Measurements from ENCODE around the gene SLC12A3.
"Not testable (repeated sequence)": the region's sequence is repeated elsewhere in the genome, so short reads cannot be mapped to it uniquely, and the experiment has no call there.

SLC12A3 gene

DNA sequence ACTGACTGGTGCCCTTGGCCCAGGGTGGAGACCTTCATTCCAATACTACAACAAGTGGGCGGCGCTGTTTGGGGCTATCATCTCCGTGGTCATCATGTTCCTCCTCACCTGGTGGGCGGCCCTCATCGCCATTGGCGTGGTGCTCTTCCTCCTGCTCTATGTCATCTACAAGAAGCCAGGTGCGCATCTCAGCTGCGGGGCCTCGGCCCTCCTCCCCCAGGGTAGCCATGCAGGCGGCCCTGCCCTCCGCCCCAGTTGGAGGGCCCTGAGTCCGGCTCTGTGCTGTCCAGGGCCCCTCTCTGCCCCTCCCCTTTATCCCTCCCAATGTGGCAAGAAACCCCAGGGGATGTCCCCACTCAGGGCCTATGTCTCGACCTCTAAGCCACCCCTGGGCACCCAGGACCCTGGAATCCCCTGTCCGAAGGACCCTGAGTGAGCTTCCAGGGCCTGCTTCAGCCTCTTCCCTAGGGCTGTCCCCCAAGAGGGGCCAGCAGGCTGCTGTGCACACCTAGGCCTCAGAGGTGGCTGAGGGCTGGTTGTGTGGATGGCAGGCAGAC is 19.1 kb downstream of the SLC12A3 start:
- H4K20me1 ChIP-seq (ENCODE audit: insufficient read depth, low read length) = no peaks in the 10 kb centered on the region; the same call in 1 of the 2 replicates
- H2AFZ ChIP-seq (ENCODE audit: low read depth, low read length) = no peak overlapping the region
- no peaks in the 10 kb centered on the region for H3K4me1 ChIP-seq (ENCODE audit: insufficient read depth, low read length)
- H3K79me2 ChIP-seq (ENCODE audit: insufficient read depth, low read length) = no peaks in the 10 kb centered on the region
- H3K36me3 ChIP-seq (ENCODE audit: insufficient read depth, low read length) = no peaks in the 10 kb centered on the region
- no peak overlapping the region for H3K4me3 ChIP-seq (ENCODE audit: low read depth in 1 of 2, low read length in 2 of 2)
- ATAC-seq (ENCODE audit: insufficient read depth, low read depth) (no peak), DNase-seq (no peak)
- no peak overlapping the region for H3K9ac ChIP-seq (ENCODE audit: low read depth, low read length)
- H3K27me3 ChIP-seq (ENCODE audit: insufficient read depth, low read length, poor library complexity) = no peaks in the 10 kb centered on the region
- no peaks in the 10 kb centered on the region for H3K9me3 ChIP-seq (ENCODE audit: insufficient read depth, low read length, severe bottlenecking)
- TF ChIP-seq EZH2 (IDR thresholded peaks at IDR 0.05; ENCODE audit: borderline replicate concordance, low read depth, low read length, severe bottlenecking) = no peak
- TF ChIP-seq, protein P1, sequence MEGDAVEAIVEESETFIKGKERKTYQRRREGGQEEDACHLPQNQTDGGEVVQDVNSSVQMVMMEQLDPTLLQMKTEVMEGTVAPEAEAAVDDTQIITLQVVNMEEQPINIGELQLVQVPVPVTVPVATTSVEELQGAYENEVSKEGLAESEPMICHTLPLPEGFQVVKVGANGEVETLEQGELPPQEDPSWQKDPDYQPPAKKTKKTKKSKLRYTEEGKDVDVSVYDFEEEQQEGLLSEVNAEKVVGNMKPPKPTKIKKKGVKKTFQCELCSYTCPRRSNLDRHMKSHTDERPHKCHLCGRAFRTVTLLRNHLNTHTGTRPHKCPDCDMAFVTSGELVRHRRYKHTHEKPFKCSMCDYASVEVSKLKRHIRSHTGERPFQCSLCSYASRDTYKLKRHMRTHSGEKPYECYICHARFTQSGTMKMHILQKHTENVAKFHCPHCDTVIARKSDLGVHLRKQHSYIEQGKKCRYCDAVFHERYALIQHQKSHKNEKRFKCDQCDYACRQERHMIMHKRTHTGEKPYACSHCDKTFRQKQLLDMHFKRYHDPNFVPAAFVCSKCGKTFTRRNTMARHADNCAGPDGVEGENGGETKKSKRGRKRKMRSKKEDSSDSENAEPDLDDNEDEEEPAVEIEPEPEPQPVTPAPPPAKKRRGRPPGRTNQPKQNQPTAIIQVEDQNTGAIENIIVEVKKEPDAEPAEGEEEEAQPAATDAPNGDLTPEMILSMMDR (IDR thresholded peaks at IDR 0.05; ENCODE audit: borderline replicate concordance, extremely low read depth, low read length, poor library complexity, severe bottlenecking) = no peak
- no peak overlapping the region for H3K27ac ChIP-seq (ENCODE audit: low read length)
- no peak overlapping the region for H3K4me2 ChIP-seq (ENCODE audit: insufficient read depth, low read length)

DNA sequence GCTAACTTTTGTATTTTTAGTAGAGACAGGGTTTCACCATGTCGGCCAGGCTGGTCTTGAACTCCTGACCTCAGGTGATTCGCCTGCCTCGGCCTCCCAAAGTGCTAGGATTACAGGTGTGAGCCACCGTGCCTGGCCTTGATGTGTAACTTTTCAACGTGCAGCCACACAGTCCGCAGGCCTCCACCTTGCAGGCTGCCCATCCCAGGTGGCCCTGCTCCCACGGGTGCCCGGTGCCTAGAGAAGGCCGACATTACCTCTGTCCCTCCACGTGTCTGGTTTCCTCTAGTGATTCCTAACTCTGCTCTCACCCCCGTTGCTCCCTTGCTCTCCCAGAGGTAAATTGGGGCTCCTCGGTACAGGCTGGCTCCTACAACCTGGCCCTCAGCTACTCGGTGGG is 19.9 kb downstream of the SLC12A3 start:
- H3K27me3 ChIP-seq (ENCODE audit: insufficient read depth, low read length, poor library complexity); H3K27ac ChIP-seq (ENCODE audit: low read length); H4K20me1 ChIP-seq (ENCODE audit: insufficient read depth, low read length); H3K79me2 ChIP-seq (ENCODE audit: insufficient read depth, low read length); ATAC-seq (ENCODE audit: insufficient read depth, low read depth); H3K4me1 ChIP-seq (ENCODE audit: insufficient read depth, low read length); H3K4me3 ChIP-seq (ENCODE audit: low read depth in 1 of 2, low read length in 2 of 2); H3K9ac ChIP-seq (ENCODE audit: low read depth, low read length); H3K36me3 ChIP-seq (ENCODE audit: insufficient read depth, low read length); H3K9me3 ChIP-seq (ENCODE audit: insufficient read depth, low read length, severe bottlenecking); H3K4me2 ChIP-seq (ENCODE audit: insufficient read depth, low read length); H2AFZ ChIP-seq (ENCODE audit: low read depth, low read length); DNase-seq: not testable (repeated sequence)

GRCh38 chr16:56885446-56886162 is 20.6 kb downstream of the SLC12A3 start:
- TF ChIP-seq, protein P1 (IDR thresholded peaks at IDR 0.05; ENCODE audit: borderline replicate concordance, extremely low read depth, low read length, poor library complexity, severe bottlenecking) = no peak
- no peak for TF ChIP-seq EZH2 (IDR thresholded peaks at IDR 0.05; ENCODE audit: borderline replicate concordance, low read depth, low read length, severe bottlenecking)

GRCh38 chr16:56886296-56886695 is 21.3 kb downstream of the SLC12A3 start:
- DNase-seq = no peak
- H2AFZ ChIP-seq (ENCODE audit: low read depth, low read length) = no peak overlapping the region
- H4K20me1 ChIP-seq (ENCODE audit: insufficient read depth, low read length) = no peaks in the 10 kb centered on the region; the same call in 1 of the 2 replicates
- no peaks in the 10 kb centered on the region for H3K79me2 ChIP-seq (ENCODE audit: insufficient read depth, low read length)
- H3K4me2 ChIP-seq (ENCODE audit: insufficient read depth, low read length) = no peak overlapping the region
- H3K27me3 ChIP-seq (ENCODE audit: insufficient read depth, low read length, poor library complexity) = no peaks in the 10 kb centered on the region
- H3K9me3 ChIP-seq (ENCODE audit: insufficient read depth, low read length, severe bottlenecking) = no peaks in the 10 kb centered on the region
- H3K27ac ChIP-seq (ENCODE audit: low read length) = no peak overlapping the region
- no peak for ATAC-seq (ENCODE audit: insufficient read depth, low read depth)
- no peak overlapping the region for H3K4me3 ChIP-seq (ENCODE audit: low read depth in 1 of 2, low read length in 2 of 2)
- H3K9ac ChIP-seq (ENCODE audit: low read depth, low read length) = no peak overlapping the region
- TF ChIP-seq, protein P1 (IDR thresholded peaks at IDR 0.05; ENCODE audit: borderline replicate concordance, extremely low read depth, low read length, poor library complexity, severe bottlenecking) = no peak
- TF ChIP-seq EZH2 (IDR thresholded peaks at IDR 0.05; ENCODE audit: borderline replicate concordance, low read depth, low read length, severe bottlenecking) = no peak
- no peaks in the 10 kb centered on the region for H3K36me3 ChIP-seq (ENCODE audit: insufficient read depth, low read length)
- no peaks in the 10 kb centered on the region for H3K4me1 ChIP-seq (ENCODE audit: insufficient read depth, low read length)

More at GRCh38 chr16:56885446-56886162, 20.6 kb downstream of the SLC12A3 start:
- Histone ChIP-seq H3K4me2 (ENCODE audit: insufficient read depth, low read length) (no peak overlapping the region), H3K36me3 (ENCODE audit: insufficient read depth, low read length) (no peaks in the 10 kb centered on the region), H3K4me3 (ENCODE audit: low read depth in 1 of 2, low read length in 2 of 2) (no peak overlapping the region), H4K20me1 (ENCODE audit: insufficient read depth, low read length) (no peaks in the 10 kb centered on the region; the same call in 1 of the 2 replicates), H3K27me3 (ENCODE audit: insufficient read depth, low read length, poor library complexity) (no peaks in the 10 kb centered on the region), H3K27ac (ENCODE audit: low read length) (no peak overlapping the region), H3K9me3 (ENCODE audit: insufficient read depth, low read length, severe bottlenecking) (no peaks in the 10 kb centered on the region), H3K4me1 (ENCODE audit: insufficient read depth, low read length) (no peaks in the 10 kb centered on the region), H3K79me2 (ENCODE audit: insufficient read depth, low read length) (no peaks in the 10 kb centered on the region), H2AFZ (ENCODE audit: low read depth, low read length) (no peak overlapping the region), H3K9ac (ENCODE audit: low read depth, low read length) (no peak overlapping the region)
- ATAC-seq (ENCODE audit: insufficient read depth, low read depth) = no peak
- no peak for DNase-seq
